T-helper 1 cell treated with Interleukin-12 subunit alpha and Interleukin-12 subunit beta and Interleukin-4 antibody, amounts not matched to agents 30 μg/mL and 1 μg/mL, for 36 hours (primary cell): ENCODE results near the gene PEX19.

Experiments used
- H3K27ac Mint-ChIP-seq: one replicate; pipeline ENCODE4 v1.8.0; 2021; ENCODE audit warnings: mild to moderate bottlenecking, mixed read lengths
- H3K27me3 Mint-ChIP-seq: one replicate; pipeline ENCODE4 v1.8.0; 2021; ENCODE audit warnings: low read depth, mixed read lengths
- H3K36me3 Mint-ChIP-seq: one replicate; pipeline ENCODE4 v1.8.0; 2021; ENCODE audit warnings: low read depth, mixed read lengths
- H3K4me1 Mint-ChIP-seq: one replicate; pipeline ENCODE4 v1.8.0; 2021; ENCODE audit warnings: low read depth, mixed read lengths
- H3K4me3 Mint-ChIP-seq: one replicate; pipeline ENCODE4 v1.8.0; 2021; ENCODE audit warnings: mild to moderate bottlenecking, moderate library complexity, mixed read lengths
- H3K9me3 Mint-ChIP-seq: one replicate; pipeline ENCODE4 v1.8.0; 2021; ENCODE audit warnings: mixed read lengths

Gene PEX19

DNA sequence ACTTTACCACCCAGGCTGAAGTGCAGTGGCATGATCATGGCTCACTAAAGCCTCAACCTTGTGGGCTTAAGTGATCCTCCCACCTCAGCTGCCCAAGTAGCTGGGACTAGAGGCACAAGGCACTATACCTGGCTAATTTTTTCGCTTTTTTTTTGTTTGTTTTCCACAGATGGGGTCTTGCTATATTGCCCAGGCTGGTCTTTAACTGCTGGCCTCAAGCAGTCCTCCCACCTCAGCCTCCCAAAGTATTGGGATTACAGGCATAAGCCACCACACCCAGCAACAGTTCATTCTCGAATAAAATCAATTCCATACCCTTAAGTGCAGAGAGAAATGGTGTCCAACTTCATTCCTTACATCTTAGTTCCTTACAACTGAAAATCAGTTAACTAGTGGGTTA is 47.4 kb downstream of the PEX19 start:
- H3K4me3 Mint-ChIP-seq, result no peak overlapping the region

GRCh38 chr1:160236806-160237205 is 48.1 kb downstream of the PEX19 start:
- peaks cover 12% of the 10 kb centered on the region for H3K4me1 Mint-ChIP-seq
- no peak overlapping the region for H3K4me3 Mint-ChIP-seq
- no peaks in the 10 kb centered on the region for H3K9me3 Mint-ChIP-seq
- no peaks in the 10 kb centered on the region for H3K27me3 Mint-ChIP-seq
- peaks cover 41% of the 10 kb centered on the region for H3K36me3 Mint-ChIP-seq
- no peak overlapping the region for H3K27ac Mint-ChIP-seq

More for the DNA sequence above, 47.4 kb downstream of the PEX19 start:
- peaks cover 41% of the 10 kb centered on the region for H3K36me3 Mint-ChIP-seq
- no peaks in the 10 kb centered on the region for H3K9me3 Mint-ChIP-seq
- H3K27ac Mint-ChIP-seq, result peak overlapping the region; percentile 45
- H3K4me1 Mint-ChIP-seq, result peaks cover 12% of the 10 kb centered on the region
- H3K27me3 Mint-ChIP-seq, result no peaks in the 10 kb centered on the region

DNA sequence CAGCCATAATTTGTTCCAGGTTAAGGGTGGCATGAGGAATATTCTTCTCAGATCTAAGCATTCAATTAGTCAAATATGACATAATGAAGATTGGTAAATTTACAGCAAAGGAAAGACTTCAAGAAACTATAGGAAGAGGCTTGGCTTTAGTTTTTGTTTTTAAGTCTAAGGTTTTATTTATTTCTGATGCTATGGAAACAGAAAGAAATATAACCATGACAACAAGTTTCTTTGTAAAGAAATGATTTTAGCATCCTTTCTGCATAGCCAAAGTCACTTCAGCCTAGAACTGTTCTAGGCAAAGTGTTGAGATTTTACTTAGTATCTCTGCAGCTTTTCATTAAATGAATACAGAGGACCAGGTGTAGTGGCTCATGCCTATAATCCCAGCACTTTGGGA is 52.0 kb downstream of the PEX19 start:
- H3K36me3 Mint-ChIP-seq, result peaks cover 38% of the 10 kb centered on the region
- no peak overlapping the region for H3K27ac Mint-ChIP-seq
- peaks cover 5% of the 10 kb centered on the region for H3K4me1 Mint-ChIP-seq
- no peaks in the 10 kb centered on the region for H3K9me3 Mint-ChIP-seq
- no peak overlapping the region for H3K4me3 Mint-ChIP-seq
- no peaks in the 10 kb centered on the region for H3K27me3 Mint-ChIP-seq

GRCh38 chr1:160228431-160228830 is 56.5 kb downstream of the PEX19 start:
- peaks cover 29% of the 10 kb centered on the region for H3K36me3 Mint-ChIP-seq
- H3K4me3 Mint-ChIP-seq, result no peak overlapping the region
- no peak overlapping the region for H3K27ac Mint-ChIP-seq
- H3K27me3 Mint-ChIP-seq, result no peaks in the 10 kb centered on the region
- no peaks in the 10 kb centered on the region for H3K4me1 Mint-ChIP-seq
- H3K9me3 Mint-ChIP-seq, result no peaks in the 10 kb centered on the region

DNA sequence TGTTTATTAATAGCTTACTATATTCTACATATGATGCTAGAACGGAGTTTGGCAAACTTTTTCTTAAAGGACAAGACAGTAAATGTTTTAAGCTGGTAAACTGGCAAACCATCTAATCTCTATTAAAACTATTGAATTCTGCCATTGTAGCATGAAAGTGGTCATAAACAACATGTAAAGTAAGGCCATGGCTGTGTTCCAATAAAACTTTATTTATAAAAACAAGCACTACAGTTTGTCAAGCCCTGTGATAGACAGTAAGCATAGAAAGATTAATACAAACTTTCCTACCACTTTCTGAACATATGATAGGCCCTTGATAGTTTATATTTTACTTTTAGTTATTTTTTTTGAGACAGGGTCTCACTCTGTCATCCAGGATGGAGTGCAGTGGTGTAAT is 57.4 kb downstream of the PEX19 start:
- Mint-ChIP-seq H3K4me1 (no peaks in the 10 kb centered on the region), H3K4me3 (no peak overlapping the region), H3K9me3 (no peaks in the 10 kb centered on the region), H3K36me3 (peaks cover 32% of the 10 kb centered on the region), H3K27ac (no peak overlapping the region), H3K27me3 (no peaks in the 10 kb centered on the region)

GRCh38 chr1:160227034-160227433 is 57.9 kb downstream of the PEX19 start:
- Mint-ChIP-seq H3K9me3 (no peaks in the 10 kb centered on the region), H3K4me3 (no peak overlapping the region), H3K27me3 (no peaks in the 10 kb centered on the region), H3K4me1 (no peaks in the 10 kb centered on the region), H3K27ac (peak overlapping the region; percentile 21), H3K36me3 (peaks cover 37% of the 10 kb centered on the region)
